H1 (cell line): Measurements from ENCODE around the gene TUBB4B. TPM values are rescaled to one million over a fixed set of nuclear protein-coding genes. Genes with fewer than 3 reads are reported as not detected.

Source experiments
- CTCF ChIA-PET: fragments of 300-600 bp; sonication (Branson Sonifier 250); formaldehyde crosslinking; loops from one replicate; lab custom pipeline; 2021; ENCODE audit not compliant: partially characterized antibody; lab: Charles Lee
- POLR2A ChIA-PET: fragments of 300-600 bp; sonication (Branson Sonifier 250); formaldehyde crosslinking; loops from one replicate; lab custom pipeline; 2021; ENCODE audit warnings: inconsistent platforms; ENCODE audit not compliant: partially characterized antibody; lab: Charles Lee
- DNase-seq, 2 experiments: peaks; one replicate each; pipeline versions ENCODE4 v3.0.0 to v3.0.0-alpha.2; 2010 to 2022; ENCODE audit warnings: low spot score in 2 of 2, low read depth in 1 of 2, mixed read lengths in 1 of 2
- FAIRE-seq: peaks from 2 replicates; lab custom pipeline; 2011; peaks lifted over from hg19 to GRCh38; lab: Jason Lieb, UNC
- H2AFZ ChIP-seq: 2 replicates; pipeline ENCODE4 v1.8.1; 2012; ENCODE audit warnings: low read length, inconsistent platforms
- H2AK5ac ChIP-seq: 2 replicates; pipeline ENCODE4 v1.6.1; 2013; ENCODE audit warnings: low read depth, low read length
- H2BK120ac ChIP-seq: replicated peaks from 2 replicates; pipeline ENCODE3; 2013; ENCODE audit warnings: low read depth, low read length, inconsistent platforms
- H2BK12ac ChIP-seq: 2 replicates; pipeline ENCODE4 v1.6.1; 2013; ENCODE audit warnings: low read depth, low read length
- H2BK15ac ChIP-seq: 2 replicates; pipeline ENCODE4 v1.6.1; 2013; ENCODE audit warnings: low read length
- H2BK20ac ChIP-seq: 2 replicates; pipeline ENCODE4 v1.6.1; 2013; ENCODE audit warnings: low read length
- H2BK5ac ChIP-seq: 2 replicates; pipeline ENCODE4 v1.6.1; 2013; ENCODE audit warnings: low read depth, low read length
- H3K14ac ChIP-seq: 2 replicates; pipeline ENCODE4 v1.6.1; 2013; ENCODE audit warnings: inconsistent platforms; ENCODE audit not compliant: insufficient read length
- H3K18ac ChIP-seq: 2 replicates; pipeline ENCODE4 v1.6.1; 2013; ENCODE audit warnings: low read length; ENCODE audit errors: extremely low read depth
- H3K23ac ChIP-seq: 2 replicates; pipeline ENCODE4 v1.6.1; 2013; ENCODE audit warnings: inconsistent platforms; ENCODE audit not compliant: insufficient read length
- H3K23me2 ChIP-seq: 2 replicates; pipeline ENCODE4 v1.6.1; 2013; ENCODE audit warnings: low read depth, low read length
- H3K27ac ChIP-seq: 2 replicates; pipeline ENCODE4 v1.6.1; 2011; ENCODE audit warnings: low read depth, low read length, inconsistent platforms
- H3K27me3 ChIP-seq, 4 experiments: replicated peaks in 1 of 4; 1 replicate in 1 of 4; 2 replicates in 3 of 4; pipeline versions ENCODE4 v1.6.1 to v1.8.1; 2011 to 2013; ENCODE audit warnings: low read length in 3 of 4, mild to moderate bottlenecking in 3 of 4, inconsistent platforms in 2 of 4, mixed read lengths in 2 of 4, moderate library complexity in 1 of 4; ENCODE audit not compliant: control insufficient read depth in 3 of 4, insufficient read depth in 3 of 4; ENCODE audit errors: extremely low read depth in 1 of 4
- H3K36me3 ChIP-seq, 4 experiments: 2 replicates each; pipeline versions ENCODE4 v1.6.1 to v1.8.1; 2011 to 2013; ENCODE audit warnings: mild to moderate bottlenecking in 4 of 4, low read length in 3 of 4, moderate library complexity in 2 of 4, control low read depth in 1 of 4, inconsistent platforms in 1 of 4; ENCODE audit not compliant: insufficient read depth in 4 of 4, control insufficient read depth in 2 of 4
- H3K4ac ChIP-seq: replicated peaks from 2 replicates; pipeline ENCODE3; 2013; ENCODE audit warnings: low read length, low read depth, mixed read lengths, inconsistent platforms; ENCODE audit not compliant: insufficient read length
- H3K4me1 ChIP-seq, 4 experiments: replicated peaks in 1 of 4; 1 replicate in 1 of 4; 2 replicates in 3 of 4; pipeline versions ENCODE4 v1.6.1 to v1.8.1; 2011 to 2013; ENCODE audit warnings: low read length in 3 of 4, inconsistent platforms in 2 of 4, mixed read lengths in 1 of 4; ENCODE audit not compliant: insufficient read depth in 4 of 4, control insufficient read depth in 3 of 4
- H3K4me2 ChIP-seq, 2 experiments: 2 replicates each; pipeline versions ENCODE4 v1.6.1 to v1.8.1; 2011 to 2013; ENCODE audit warnings: low read depth in 2 of 2, low read length in 2 of 2, control low read depth in 1 of 2, inconsistent platforms in 1 of 2, mild to moderate bottlenecking in 1 of 2; ENCODE audit not compliant: insufficient read depth in 1 of 2
- H3K4me3 ChIP-seq, 4 experiments: fragments of 200-600, 300-600 bp in 1 of 4; sonication (generic), shearing (Covaris generic), sonication (Bioruptor Twin) in 1 of 4; 2 replicates each; pipeline versions ENCODE4 v1.5.1 to v1.8.1; 2011 to 2016; ENCODE audit warnings: low read length in 4 of 4, low read depth in 3 of 4, control low read depth in 2 of 4, inconsistent platforms in 2 of 4, mild to moderate bottlenecking in 2 of 4, mixed read lengths in 1 of 4, moderate library complexity in 1 of 4; ENCODE audit not compliant: insufficient read depth in 2 of 4; ENCODE audit errors: extremely low read depth in 1 of 4
- H3K56ac ChIP-seq: replicated peaks from 2 replicates; pipeline ENCODE3; 2013; ENCODE audit warnings: low read depth, mild to moderate bottlenecking, mixed read lengths, low read length, inconsistent platforms; ENCODE audit not compliant: insufficient read length
- H3K79me1 ChIP-seq: 2 replicates; pipeline ENCODE4 v1.6.1; 2013; ENCODE audit warnings: low read depth, low read length, control low read depth
- H3K79me2 ChIP-seq, 2 experiments: 2 replicates each; pipeline versions ENCODE4 v1.6.1 to v1.8.1; 2012 to 2013; ENCODE audit warnings: low read length in 2 of 2, mild to moderate bottlenecking in 2 of 2, inconsistent platforms in 1 of 2; ENCODE audit not compliant: insufficient read depth in 2 of 2, control insufficient read depth in 1 of 2
- H3K9ac ChIP-seq, 4 experiments: replicated peaks in 1 of 4; 1 replicate in 1 of 4; 2 replicates in 3 of 4; pipeline versions ENCODE4 v1.6.1 to v1.8.1; 2011 to 2013; ENCODE audit warnings: low read depth in 3 of 4, low read length in 3 of 4, control low read depth in 2 of 4, mild to moderate bottlenecking in 2 of 4, moderate library complexity in 2 of 4, inconsistent platforms in 1 of 4; ENCODE audit errors: extremely low read depth in 1 of 4
- H3K9me3 ChIP-seq, 2 experiments: 2 replicates each; pipeline versions ENCODE4 v1.6.1 to v1.8.1; 2012 to 2013; ENCODE audit warnings: mild to moderate bottlenecking in 2 of 2, moderate library complexity in 2 of 2, control low read depth in 1 of 2, inconsistent platforms in 1 of 2, low read depth in 1 of 2, low read length in 1 of 2, mixed read lengths in 1 of 2; ENCODE audit not compliant: insufficient read depth in 2 of 2
- H4K20me1 ChIP-seq, 2 experiments: replicated peaks in 1 of 2; 2 replicates each; pipeline versions ENCODE3 to v1.8.1; 2011 to 2013; ENCODE audit warnings: inconsistent platforms in 2 of 2, low read length in 2 of 2, mild to moderate bottlenecking in 1 of 2; ENCODE audit not compliant: insufficient read depth in 2 of 2, control insufficient read depth in 1 of 2
- H4K5ac ChIP-seq: 2 replicates; pipeline ENCODE4 v1.6.1; 2013; ENCODE audit warnings: low read length, low read depth, mixed read lengths, inconsistent platforms; ENCODE audit not compliant: insufficient read length
- H4K8ac ChIP-seq: 2 replicates; pipeline ENCODE4 v1.8.0; 2013; ENCODE audit warnings: mild to moderate bottlenecking, moderate library complexity, low read length, inconsistent platforms; ENCODE audit not compliant: insufficient read depth; ENCODE audit errors: extremely low read depth
- H4K91ac ChIP-seq: replicated peaks from 2 replicates; pipeline ENCODE3; 2013; ENCODE audit warnings: low read length, mixed read lengths, inconsistent platforms; ENCODE audit not compliant: insufficient read length
- RNF2 ChIP-seq: fragments of 200-900, 300-1000 bp; sonication (generic); IDR thresholded peaks from 2 replicates; pipeline ENCODE4 v1.7.1; 2016; ENCODE audit warnings: borderline replicate concordance, low read depth, mild to moderate bottlenecking, antibody characterized with exemption, low read length; ENCODE audit not compliant: poor library complexity, severe bottlenecking; ENCODE audit errors: missing control alignments
- WGBS, 2 experiments: shearing (Covaris generic) in 1 of 2; methylation state at CpG; one replicate each; pipeline versions ENCODE4 v1.1.6 to v1.1.7; 2013 to 2015; ENCODE audit warnings: low lambda C conversion rate in 2 of 2, mixed read lengths in 2 of 2, inconsistent platforms in 1 of 2, low coverage in 1 of 2, missing lambda C conversion rate in 1 of 2; ENCODE audit not compliant: insufficient replicate concordance in 2 of 2, insufficient coverage in 1 of 2, insufficient read length in 1 of 2; ENCODE audit errors: extremely low coverage in 1 of 2, missing lambda C conversion rate in 1 of 2; 5-methylcytosine and 5-hydroxymethylcytosine counted together
- polyA plus RNA-seq, 7 experiments: library from polyadenylated mRNA; depleted of rRNA in 3 of 7; stranded (reverse) in 5 of 7; unstranded in 2 of 7; fragments of >200 nt in 5 of 7; fragments of 200-250 nt in 2 of 7; gene quantifications; 1 replicate in 5 of 7; 2 replicates in 1 of 7; 4 replicates in 1 of 7; pipeline versions ENCODE4 v1.2.1 to v1.2.3, GENCODE V29; 2011 to 2013; ENCODE audit warnings: missing spikeins in 2 of 7, mixed read lengths in 2 of 7
- total RNA-seq: library from RNA; stranded (reverse); fragmentation: NEBNext Ultra II Directional; extraction: Animal tissue kit (Norgen Biotek cat#: 25700); gene quantifications from 2 replicates; pipeline ENCODE4 v1.2.1, GENCODE V29; 2021

The TUBB4B gene
- total and polyA plus RNA-seq, 2 of the 8 experiments (the other 6 are each of a cell fraction or from before 2014, with no cell fraction given) = 280 to 307 TPM

GRCh38 chr9:137279741-137280473 lies 38.8 kb downstream of the TUBB4B start:
- no peaks in the 10 kb centered on the region; the same call in 1 of the 2 replicates for H3K79me1 ChIP-seq
- POLR2A ChIA-PET = interaction anchor here (1.1 to 47.8 kb wide), 4 partner anchors 10 to 143 kb away, joined by 3 to 1462 read pairs (median 4); partner anchors contain the start of genes CYSRT1, EXD3, NDOR1 and NELFB
- TF ChIP-seq RNF2 = no peak
- TF ChIP-seq, all 59 proteins: peak for 0
- Histone ChIP-seq H3K27me3 (peaks cover 2 to 27% (median 14%) of the 10 kb centered on the region in 4 experiments; a peak in 6 of 7 replicates), H3K9me3 (no peaks in the 10 kb centered on the region; a peak in 1 of 4 replicates), H2BK5ac (0 out of 2 replicates have a peak overlapping the region, but pooled peaks have one; percentile 24), H3K9ac (no peak overlapping the region), H3K4me2 (peak overlapping the region; percentile 77 to 89; a peak in 2 of 4 replicates), H2AK5ac (no peak overlapping the region), H4K5ac (no peak overlapping the region), H3K23me2 (peaks cover 11% of the 10 kb centered on the region; the same call in 1 of the 2 replicates), H3K4me1 (peaks cover 0 to 21% (median 17%) of the 10 kb centered on the region in 4 experiments; a peak in 6 of 7 replicates), H3K36me3 (peaks cover 0 to 12% (median 0%) of the 10 kb centered on the region in 4 experiments; a peak in 2 of 8 replicates), H2BK20ac (no peak overlapping the region), H3K56ac (no peak overlapping the region), H2BK12ac (peak overlapping the region; percentile 17; the same call in 1 of the 2 replicates), H2BK15ac (no peak overlapping the region), H3K79me2 (no peaks in the 10 kb centered on the region), H2BK120ac (no peak overlapping the region), H3K18ac (peak overlapping the region; percentile 71; the same call in 1 of the 2 replicates), H3K14ac (no peak overlapping the region), H2AFZ (no peak overlapping the region), H3K23ac (no peak overlapping the region), H4K20me1 (peaks cover 0 to 8% of the 10 kb centered on the region in 2 experiments), H4K8ac (no peak overlapping the region; the same call in none of the 2 replicates), H3K27ac (no peak overlapping the region), H3K4ac (peak overlapping the region; percentile 78), H4K91ac (peak overlapping the region; percentile 17), H3K4me3 (peak overlapping the region in 1 of 4 experiments; percentile 75; a peak in 1 of 8 replicates)
- FAIRE-seq = no peak
- CTCF ChIA-PET = interaction anchor here (0.8 to 1.2 kb wide), 6 partner anchors 10 to 152 kb away, joined by 3 to 6 read pairs (median 4); partner anchors contain the start of genes EXD3, NOXA1 and NRARP
- 96% methylated on average over 36 of the region's 41 CpGs; no CpG with 5 or more reads in 1 of the 2 experiments for WGBS, 2 experiments
- DNase-seq = peak in 1 of 2 experiments; percentile 55
